GM12801 (cell line): Measurements from ENCODE around the gene ARHGAP21.

ENCODE experiments used
- CTCF ChIP-seq: IDR thresholded peaks from one replicate; pipeline ENCODE4 v1.5.1; 2011; ENCODE audit warnings: control low read depth; ENCODE audit not compliant: insufficient read length; ENCODE audit errors: extremely low read depth

Gene ARHGAP21

GRCh38 chr10:24551161-24551560 is 172.5 kb downstream of the ARHGAP21 start:
- no peak for TF ChIP-seq CTCF

- no peak for TF ChIP-seq CTCF
Measured at GRCh38 chr10:24550680-24551079, 173.0 kb downstream of the ARHGAP21 start.

DNA sequence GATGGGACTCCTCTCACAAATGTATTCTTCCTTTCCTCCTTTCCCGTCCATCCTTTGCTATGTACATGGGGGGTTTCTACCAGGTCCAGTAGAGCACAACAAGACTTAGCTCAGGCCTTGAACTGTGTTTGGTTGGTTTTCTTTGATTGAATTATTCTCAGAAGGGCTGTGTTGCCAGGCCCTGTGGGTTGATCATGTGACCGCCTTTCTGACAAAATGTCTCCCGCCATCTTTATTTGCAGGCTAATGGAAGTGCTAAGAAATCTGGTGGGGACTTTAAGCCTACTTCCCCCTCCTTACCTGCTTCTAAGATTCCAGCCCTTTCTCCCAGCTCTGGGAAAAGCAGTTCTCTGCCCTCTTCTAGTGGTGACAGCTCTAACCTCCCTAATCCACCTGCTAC is 178.1 kb downstream of the ARHGAP21 start:
- no peak for TF ChIP-seq CTCF

DNA sequence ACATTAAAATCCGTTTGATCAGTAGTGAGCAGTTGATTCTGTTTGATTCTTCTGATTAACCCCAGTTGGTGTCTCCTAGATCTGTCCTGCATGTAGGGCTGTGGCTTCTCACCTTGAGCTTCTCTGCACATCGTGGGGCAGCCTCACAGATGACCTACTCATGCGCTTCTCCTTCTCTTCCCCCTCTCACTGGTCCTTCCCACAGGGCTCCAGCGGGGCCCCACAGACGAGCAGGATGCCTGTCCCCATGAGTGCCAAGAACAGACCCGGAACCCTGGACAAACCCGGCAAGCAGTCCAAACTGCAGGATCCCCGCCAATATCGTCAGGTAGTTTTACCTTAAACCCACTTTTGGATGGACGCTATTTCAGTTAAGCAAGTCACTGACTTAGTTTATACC is 178.9 kb downstream of the ARHGAP21 start:
- no peak for TF ChIP-seq CTCF

GRCh38 chr10:24542314-24543270 is 181.1 kb downstream of the ARHGAP21 start:
- TF ChIP-seq CTCF = no peak

- TF ChIP-seq CTCF = no peak
Measured at GRCh38 chr10:24541239-24541753, 182.4 kb downstream of the ARHGAP21 start.

DNA sequence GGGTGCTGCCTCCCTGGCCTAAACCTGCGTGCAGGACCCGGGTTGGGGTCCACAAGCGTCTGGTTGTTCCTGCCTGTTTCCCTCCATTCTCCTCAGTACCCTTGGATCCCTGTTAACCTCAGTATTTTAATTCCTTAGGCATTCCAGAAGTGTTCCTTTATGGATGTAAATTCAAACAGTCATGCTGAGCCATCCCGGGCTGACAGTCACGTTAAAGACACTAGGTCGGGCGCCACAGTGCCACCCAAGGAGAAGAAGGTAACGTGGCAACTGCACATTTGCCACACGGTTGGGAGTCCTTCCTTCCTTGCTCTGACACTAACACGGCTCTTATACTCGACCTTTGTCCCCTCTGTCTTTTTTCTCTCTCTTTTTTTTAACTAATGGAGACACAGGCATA is 187.1 kb downstream of the ARHGAP21 start:
- TF ChIP-seq CTCF = no peak
